Naive thymus-derived CD8-positive, alpha-beta T cell (primary cell): ENCODE results near the gene CTAG1A. TPM values are rescaled to one million over a fixed set of nuclear protein-coding genes. Genes with fewer than 3 reads are reported as not detected.
A peak's percentile ranks its signal among the peaks of the same experiment; 100 is the strongest.
"Not testable (repeated sequence)": the region's sequence is repeated elsewhere in the genome, so short reads cannot be mapped to it uniquely, and the experiment has no call there.

Experiments
- ATAC-seq, 2 donors: fragments of 150-1000 bp; cut with Tn5 transposase in 1 of 2; sonication (Bioruptor Pico), chemical (Tn5 transposase) in 1 of 2; 1 replicate in 1 of 2; 2 replicates in 1 of 2; pipeline ENCODE4 v1.10.0; 2021; ENCODE audit warnings: mild to moderate bottlenecking in 2 of 2, moderate library complexity in 2 of 2
- POLR2A ChIA-PET: fragments of 350-600 bp; sonication (Branson Sonifier 250); formaldehyde crosslinking; loops from one replicate; lab custom pipeline; 2021; ENCODE audit warnings: antibody characterized with exemption; lab: Charles Lee
- DNase-seq, 10 donors: peaks; one replicate each; pipeline versions ENCODE4 v3.0.0 to v3.0.0-alpha.2; 2020 to 2022
- H3K27ac Mint-ChIP-seq, 10 donors: one replicate each; pipeline ENCODE4 v1.8.0; 2020 to 2022; ENCODE audit warnings: mild to moderate bottlenecking in 10 of 10, mixed read lengths in 10 of 10, moderate library complexity in 4 of 10, inconsistent platforms in 1 of 10
- H3K27me3 Mint-ChIP-seq, 5 donors: one replicate each; pipeline ENCODE4 v1.8.0; 2021 to 2022; ENCODE audit warnings: mixed read lengths in 5 of 5
- H3K36me3 Mint-ChIP-seq, 3 donors: one replicate each; pipeline ENCODE4 v1.8.0; 2020 to 2022; ENCODE audit warnings: mixed read lengths in 3 of 3, mild to moderate bottlenecking in 2 of 3, inconsistent platforms in 1 of 3
- H3K4me1 Mint-ChIP-seq, 4 donors: one replicate each; pipeline ENCODE4 v1.8.0; 2021 to 2022; ENCODE audit warnings: mixed read lengths in 4 of 4
- H3K4me3 Mint-ChIP-seq, 10 donors: one replicate each; pipeline ENCODE4 v1.8.0; 2020 to 2022; ENCODE audit warnings: mild to moderate bottlenecking in 10 of 10, mixed read lengths in 10 of 10, moderate library complexity in 6 of 10, inconsistent platforms in 1 of 10
- H3K9me3 Mint-ChIP-seq, 9 donors: one replicate each; pipeline ENCODE4 v1.8.0; 2020 to 2022; ENCODE audit warnings: mixed read lengths in 9 of 9, mild to moderate bottlenecking in 3 of 9, inconsistent platforms in 1 of 9, moderate library complexity in 1 of 9
- polyA plus RNA-seq, 3 donors: library from polyadenylated mRNA; unstranded; fragments of 300-500 nt; fragmentation: Illumina TruSeq; gene quantifications; one replicate each; pipeline ENCODE4 v1.2.3, GENCODE V29; 2021
- total RNA-seq, 8 experiments: library from RNA in 2 of 8; stranded (reverse) in 2 of 8; gene quantifications; one replicate each; pipeline ENCODE4 v1.2.3 and lab custom pipeline; 2021 to 2026

Gene CTAG1A
- total and polyA plus RNA-seq, 5 experiments from 2014 or later = not detected

DNA sequence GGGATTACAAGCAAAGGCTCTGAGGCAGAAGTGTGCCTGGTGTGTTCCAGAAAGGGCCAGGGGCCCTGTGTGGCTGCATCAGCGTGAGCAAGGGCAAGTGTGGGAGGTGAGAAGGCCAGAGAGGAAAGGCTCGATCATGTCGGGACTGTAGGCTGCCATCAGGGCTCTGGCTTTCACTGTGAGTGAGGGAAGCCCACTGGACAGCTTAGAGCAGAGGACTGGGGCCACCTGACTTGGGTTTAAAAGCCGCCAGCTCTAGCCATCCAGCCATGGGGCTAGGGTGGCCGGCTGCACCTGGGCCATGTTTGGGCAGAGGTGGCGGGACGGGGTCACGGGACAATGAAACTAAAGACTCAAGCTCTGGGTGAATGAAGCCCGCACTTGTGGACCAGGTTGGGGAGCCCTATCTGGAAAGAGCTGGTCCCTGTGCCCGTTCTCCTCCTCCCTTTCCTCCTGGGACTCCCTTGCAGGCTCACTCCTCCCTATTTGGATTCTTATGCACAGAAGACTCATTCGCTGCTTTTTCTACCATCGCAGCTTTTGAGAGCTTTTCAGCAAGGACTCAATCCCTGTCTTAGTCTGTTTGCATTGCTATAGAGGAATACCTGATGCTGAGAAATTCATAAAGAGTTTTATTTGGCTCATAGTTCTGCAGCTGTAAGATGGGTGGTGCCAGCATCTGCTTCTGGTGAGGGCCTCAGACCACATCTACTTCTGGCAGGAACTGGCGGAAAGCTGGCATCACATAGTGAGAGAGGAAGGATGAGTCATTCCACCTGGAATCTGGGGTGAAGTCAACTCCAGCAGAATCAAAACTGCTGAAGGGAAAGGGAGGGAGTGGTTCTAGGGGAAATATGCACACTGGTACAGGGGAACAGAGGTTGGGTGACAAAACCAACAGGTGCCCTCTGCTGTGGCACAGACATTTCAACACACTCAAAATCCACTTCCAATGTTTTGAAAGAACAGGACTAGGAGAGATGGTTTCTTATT is 18.8 kb downstream of the CTAG1A start:
- ATAC-seq (no peak), DNase-seq (no peak)
- Mint-ChIP-seq H3K4me3 (no peak overlapping the region), H3K27ac (peak overlapping the region in 1 of 10 donors; percentile 11), H3K9me3 (no peaks in the 10 kb centered on the region), H3K27me3 (peaks cover 0 to 2% (median 0%) of the 10 kb centered on the region in 5 donors), H3K36me3 (no peaks in the 10 kb centered on the region), H3K4me1 (peaks cover 3 to 9% (median 6%) of the 10 kb centered on the region in 4 donors)
- POLR2A ChIA-PET = no interaction called here

GRCh38 chrX:154605566-154605965 is 20.6 kb downstream of the CTAG1A start:
- H3K36me3 Mint-ChIP-seq = no peaks in the 10 kb centered on the region
- H3K4me3 Mint-ChIP-seq = no peak overlapping the region
- peaks cover 3 to 9% (median 6%) of the 10 kb centered on the region in 4 donors for H3K4me1 Mint-ChIP-seq
- ATAC-seq (no peak), DNase-seq (no peak)
- no peaks in the 10 kb centered on the region for H3K9me3 Mint-ChIP-seq
- POLR2A ChIA-PET = no interaction called here
- H3K27me3 Mint-ChIP-seq = peaks cover 0 to 2% (median 0%) of the 10 kb centered on the region in 5 donors
- no peak overlapping the region for H3K27ac Mint-ChIP-seq

- Mint-ChIP-seq H3K4me3 (no peak overlapping the region), H3K9me3 (no peaks in the 10 kb centered on the region), H3K27me3 (no peaks in the 10 kb centered on the region), H3K36me3 (no peaks in the 10 kb centered on the region), H3K4me1 (peaks cover 3 to 9% (median 6%) of the 10 kb centered on the region in 4 donors), H3K27ac (no peak overlapping the region)
- no peak for ATAC-seq
- POLR2A ChIA-PET = no interaction called here
- no peak for DNase-seq
Measured at GRCh38 chrX:154607370-154607769, 22.4 kb downstream of the CTAG1A start.

GRCh38 chrX:154607976-154608375 is 23.0 kb downstream of the CTAG1A start:
- DNase-seq, H3K27ac Mint-ChIP-seq, H3K27me3 Mint-ChIP-seq, H3K4me3 Mint-ChIP-seq, ATAC-seq, H3K9me3 Mint-ChIP-seq, POLR2A ChIA-PET, H3K4me1 Mint-ChIP-seq, H3K36me3 Mint-ChIP-seq: not testable (repeated sequence)

DNA sequence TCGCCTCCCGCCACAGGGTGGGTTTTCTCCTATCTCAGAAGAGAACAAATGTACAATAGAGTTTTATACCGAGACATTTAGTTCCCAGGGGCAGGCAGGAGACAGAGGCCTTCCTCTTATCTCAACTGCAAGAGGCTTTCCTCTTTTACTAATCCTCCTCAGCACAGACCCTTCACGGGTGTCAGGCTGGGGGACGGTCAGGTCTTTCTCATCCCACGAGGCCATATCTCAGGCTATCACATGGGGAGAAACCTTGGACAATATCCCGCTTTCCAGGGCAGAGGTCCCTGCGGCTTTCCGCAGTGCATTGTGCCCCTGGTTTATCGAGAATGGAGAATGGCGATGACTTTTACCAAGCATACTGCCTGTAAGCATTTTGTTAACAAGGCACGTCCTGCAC is 23.9 kb downstream of the CTAG1A start:
- DNase-seq, H3K4me1 Mint-ChIP-seq, H3K36me3 Mint-ChIP-seq, H3K9me3 Mint-ChIP-seq, ATAC-seq, H3K4me3 Mint-ChIP-seq, H3K27ac Mint-ChIP-seq, POLR2A ChIA-PET, H3K27me3 Mint-ChIP-seq: not testable (repeated sequence)

DNA sequence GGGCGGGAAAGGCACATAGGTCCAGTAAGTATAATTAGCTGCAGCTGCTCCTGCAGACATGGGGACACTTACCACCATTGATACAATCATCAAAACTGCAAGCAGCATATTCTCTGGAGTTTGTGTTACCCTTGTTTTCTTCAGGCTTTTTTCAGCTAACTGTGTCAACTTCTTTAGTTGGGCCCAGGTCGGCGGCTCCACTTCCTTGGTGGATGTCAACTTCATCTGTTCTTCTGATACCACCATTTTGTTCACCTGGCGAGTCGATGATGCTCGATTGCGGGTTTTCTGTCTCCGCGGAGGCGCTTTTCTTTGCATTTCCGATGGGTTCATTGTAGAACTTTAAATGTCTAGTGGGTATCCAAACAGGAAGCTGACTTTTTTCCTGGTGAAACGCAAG is 26.2 kb downstream of the CTAG1A start:
- H3K4me1 Mint-ChIP-seq, H3K9me3 Mint-ChIP-seq, DNase-seq, H3K36me3 Mint-ChIP-seq, H3K27ac Mint-ChIP-seq, H3K4me3 Mint-ChIP-seq, H3K27me3 Mint-ChIP-seq, ATAC-seq, POLR2A ChIA-PET: not testable (repeated sequence)

GRCh38 chrX:154613586-154613985 is 28.7 kb downstream of the CTAG1A start:
- H3K4me3 Mint-ChIP-seq, H3K27me3 Mint-ChIP-seq, DNase-seq, H3K4me1 Mint-ChIP-seq, ATAC-seq, POLR2A ChIA-PET, H3K9me3 Mint-ChIP-seq, H3K36me3 Mint-ChIP-seq, H3K27ac Mint-ChIP-seq: not testable (repeated sequence)

DNA sequence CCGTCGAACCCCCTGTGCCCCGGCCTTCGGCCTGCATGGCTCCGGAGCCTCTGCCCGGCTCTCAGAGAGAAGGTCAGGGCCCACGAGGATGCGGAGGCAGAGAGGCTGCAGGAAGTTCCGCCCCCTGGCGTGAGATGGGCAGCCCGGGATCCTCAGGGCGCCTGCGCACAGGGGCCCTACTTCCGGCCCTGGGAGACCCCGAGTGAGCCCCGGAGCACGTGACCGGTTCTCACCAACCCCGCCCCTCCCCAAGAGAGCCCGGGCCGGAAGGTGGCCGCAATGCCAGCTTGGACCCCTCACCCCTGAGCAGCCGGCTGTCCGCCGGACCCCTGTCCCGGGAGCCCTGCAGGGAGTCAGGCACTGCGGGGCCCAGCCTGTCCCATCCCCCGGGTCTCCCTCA is 34.2 kb downstream of the CTAG1A start, which contains the start of gene CTAG1B:
Gene CTAG1B, minus strand, starts transcription at position 101 of the 400 bp plus-strand sequence. Its CDS starts 64 bp downstream, at position 37.
- POLR2A ChIA-PET, H3K27ac Mint-ChIP-seq, H3K4me3 Mint-ChIP-seq, H3K9me3 Mint-ChIP-seq, H3K4me1 Mint-ChIP-seq, DNase-seq, H3K36me3 Mint-ChIP-seq, H3K27me3 Mint-ChIP-seq, ATAC-seq: not testable (repeated sequence)

GRCh38 chrX:154620767-154621414 is 36.0 kb downstream of the CTAG1A start:
- H3K27me3 Mint-ChIP-seq, H3K4me3 Mint-ChIP-seq, H3K4me1 Mint-ChIP-seq, H3K9me3 Mint-ChIP-seq, DNase-seq, H3K27ac Mint-ChIP-seq, POLR2A ChIA-PET, H3K36me3 Mint-ChIP-seq: not testable (repeated sequence)
- peak in 1 of 2 donors; percentile 25 for ATAC-seq

- H3K4me3 Mint-ChIP-seq, H3K27me3 Mint-ChIP-seq, H3K36me3 Mint-ChIP-seq, H3K27ac Mint-ChIP-seq, POLR2A ChIA-PET, DNase-seq, H3K9me3 Mint-ChIP-seq, H3K4me1 Mint-ChIP-seq: not testable (repeated sequence)
- peak; percentile 45 to 67 for ATAC-seq
Measured at GRCh38 chrX:154628960-154629359, 44.0 kb downstream of the CTAG1A start.

DNA sequence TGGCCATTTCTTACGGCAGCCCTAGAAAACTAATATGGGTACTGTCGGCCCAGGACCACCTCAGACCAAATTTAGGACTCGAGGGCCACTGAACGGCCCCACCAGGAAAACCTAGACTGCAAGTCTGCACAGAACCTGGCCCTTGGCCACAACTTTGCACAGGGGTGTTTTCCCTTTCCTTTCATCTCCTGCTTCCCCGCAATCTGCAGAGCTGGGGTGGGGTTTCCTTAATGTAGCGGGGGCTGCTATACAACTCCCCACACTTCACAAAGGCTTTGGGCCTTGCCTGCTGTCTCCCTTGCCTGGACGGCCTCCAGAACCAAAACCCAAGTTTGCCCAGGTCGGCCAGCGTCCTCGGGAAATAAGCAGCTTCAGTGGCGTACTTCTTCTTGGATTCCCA is 46.0 kb downstream of the CTAG1A start:
- H3K27ac Mint-ChIP-seq, DNase-seq, H3K4me3 Mint-ChIP-seq, H3K27me3 Mint-ChIP-seq, H3K9me3 Mint-ChIP-seq, H3K4me1 Mint-ChIP-seq, H3K36me3 Mint-ChIP-seq, POLR2A ChIA-PET: not testable (repeated sequence)
- ATAC-seq = peak; percentile 71 to 81

- H3K9me3 Mint-ChIP-seq, H3K27me3 Mint-ChIP-seq, H3K4me1 Mint-ChIP-seq, H3K36me3 Mint-ChIP-seq, H3K27ac Mint-ChIP-seq, POLR2A ChIA-PET, H3K4me3 Mint-ChIP-seq, ATAC-seq, DNase-seq: not testable (repeated sequence)
Measured at GRCh38 chrX:154633661-154634060, 48.7 kb downstream of the CTAG1A start.
